T-helper 1 cell (primary cell): Measurements from ENCODE around the gene MMP11.

ENCODE experiments used
- DNase-seq, 5 donors: peaks; one replicate each; pipeline ENCODE4 v3.0.0-alpha.2; 2012 to 2020

MMP11 gene

DNA sequence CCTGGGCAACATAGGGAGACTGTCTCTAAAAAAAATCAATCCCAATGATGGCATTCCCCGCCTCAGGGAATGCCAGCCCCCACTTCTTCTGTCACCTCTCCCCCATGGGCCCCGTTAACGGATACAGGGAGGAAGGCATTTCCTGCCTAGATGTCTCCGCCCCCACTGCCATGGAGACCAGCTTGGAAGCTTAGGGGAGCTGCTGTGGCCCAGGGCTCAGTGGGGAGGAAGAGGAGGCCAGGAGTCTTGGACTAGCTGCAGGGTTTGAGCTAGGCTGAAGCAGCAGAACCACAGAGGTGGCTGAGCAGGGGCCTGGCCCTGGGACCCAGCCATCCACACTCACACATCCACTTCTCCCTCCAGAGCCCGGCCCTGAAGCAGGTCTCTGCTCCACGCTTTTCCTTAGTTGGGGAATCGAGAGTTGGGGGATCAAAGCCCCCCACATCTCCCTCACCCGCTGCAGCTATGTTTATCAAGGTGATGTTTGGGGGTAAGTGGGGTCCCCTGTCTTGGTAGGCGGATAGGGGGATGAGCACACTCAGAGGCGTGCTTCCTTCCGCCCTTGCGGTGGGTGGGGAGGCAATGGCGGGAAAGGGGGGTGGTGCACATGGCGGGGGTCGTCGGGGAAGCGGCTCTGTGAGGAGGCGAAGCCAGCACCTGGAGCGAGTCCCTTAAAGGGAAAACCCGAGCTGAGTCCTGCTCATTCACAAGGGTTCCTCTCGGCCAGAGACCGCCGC lies 9.6 kb upstream of the MMP11 start, which contains the start of gene C22orf15:
C22orf15 (plus strand) TSS at position 149 of the 737 bp plus-strand sequence; CDS start at position 466, 317 bp downstream.
- no peak for DNase-seq

- DNase-seq, result peak in 3 of 5 donors; percentile 38 to 43 (median 39)
These were observed 9.1 kb upstream of the MMP11 start for GRCh38 chr22:23763579-23763945.

GRCh38 chr22:23763954-23764353 lies 8.7 kb upstream of the MMP11 start:
- no peak for DNase-seq

GRCh38 chr22:23764899-23765881 lies 7.5 kb upstream of the MMP11 start:
- DNase-seq, result no peak

DNA sequence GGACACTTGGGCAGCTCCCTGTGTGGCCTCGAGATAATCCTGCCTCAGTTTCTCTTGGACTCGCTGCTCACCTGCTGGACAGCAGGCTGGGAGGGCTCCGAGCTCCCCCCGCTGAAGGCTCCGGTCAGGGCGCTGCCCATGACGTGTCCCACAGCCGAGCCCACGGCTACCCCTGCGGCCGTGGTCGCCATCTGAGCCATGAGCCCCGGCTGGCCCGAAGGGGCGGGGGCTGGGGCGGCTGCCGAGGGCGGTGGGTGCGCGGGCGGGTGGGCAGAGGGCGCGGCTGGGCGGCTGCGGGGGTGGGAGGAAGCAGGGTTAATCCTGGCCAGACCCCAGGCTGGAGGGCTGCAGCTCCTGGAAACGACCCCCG lies 5.4 kb upstream of the MMP11 start:
- no peak for DNase-seq

GRCh38 chr22:23767673-23768548 lies 4.7 kb upstream of the MMP11 start, which contains the start of gene CHCHD10:
Gene CHCHD10 (minus strand): TSS chr22:23767972. CDS start chr22:23767874, 98 bp downstream.
- DNase-seq, result peak; percentile 49 to 75 (median 63)

DNA sequence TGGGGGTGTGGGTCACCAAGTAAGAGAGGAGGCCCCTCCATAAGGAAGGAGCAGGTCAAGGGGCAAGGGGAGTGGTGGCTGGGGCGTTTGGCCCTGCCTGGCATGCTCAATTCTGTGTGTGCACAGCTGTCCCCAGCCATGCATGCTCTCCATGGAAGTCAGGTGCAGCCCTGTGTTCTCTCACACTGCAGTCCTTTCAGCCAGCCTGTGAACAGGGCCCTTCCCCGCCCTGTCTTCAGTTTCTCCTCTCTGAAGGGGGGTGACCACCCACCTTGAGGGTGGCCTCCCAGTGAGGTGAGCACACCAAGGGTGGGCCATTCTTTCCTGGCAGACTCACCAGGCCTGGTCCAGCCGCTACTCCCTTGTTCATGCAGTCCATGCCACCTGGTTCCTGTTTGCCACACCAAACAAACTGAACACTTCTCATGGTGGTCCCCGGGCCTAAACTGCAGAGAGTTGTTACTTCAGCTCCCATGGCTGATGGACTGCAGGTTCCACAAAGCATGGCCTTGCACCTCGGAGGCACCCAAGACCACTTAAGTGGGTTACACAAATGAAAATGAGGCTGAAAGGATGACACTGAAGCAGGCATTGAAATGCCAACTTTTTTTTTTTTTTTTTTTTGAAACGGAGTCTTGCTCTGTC lies 3.2 kb upstream of the MMP11 start:
- DNase-seq, result no peak

DNA sequence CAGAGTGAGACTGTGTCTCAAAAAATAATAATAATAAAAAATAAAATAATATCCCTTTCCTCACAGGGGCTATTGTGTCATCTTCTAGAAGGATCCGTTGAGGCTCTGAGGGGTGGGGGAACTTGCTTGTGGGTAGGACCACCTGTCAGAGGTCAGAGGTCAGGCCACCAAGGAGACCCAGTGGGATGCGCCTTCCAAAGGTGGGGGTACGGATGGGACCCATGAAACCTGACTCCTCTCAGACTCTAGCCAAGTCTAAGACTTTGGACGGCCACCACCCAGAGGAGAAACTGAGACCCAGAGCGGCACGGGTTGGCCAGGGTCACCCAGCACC lies 367 bp upstream of the MMP11 start:
- no peak for DNase-seq

DNA sequence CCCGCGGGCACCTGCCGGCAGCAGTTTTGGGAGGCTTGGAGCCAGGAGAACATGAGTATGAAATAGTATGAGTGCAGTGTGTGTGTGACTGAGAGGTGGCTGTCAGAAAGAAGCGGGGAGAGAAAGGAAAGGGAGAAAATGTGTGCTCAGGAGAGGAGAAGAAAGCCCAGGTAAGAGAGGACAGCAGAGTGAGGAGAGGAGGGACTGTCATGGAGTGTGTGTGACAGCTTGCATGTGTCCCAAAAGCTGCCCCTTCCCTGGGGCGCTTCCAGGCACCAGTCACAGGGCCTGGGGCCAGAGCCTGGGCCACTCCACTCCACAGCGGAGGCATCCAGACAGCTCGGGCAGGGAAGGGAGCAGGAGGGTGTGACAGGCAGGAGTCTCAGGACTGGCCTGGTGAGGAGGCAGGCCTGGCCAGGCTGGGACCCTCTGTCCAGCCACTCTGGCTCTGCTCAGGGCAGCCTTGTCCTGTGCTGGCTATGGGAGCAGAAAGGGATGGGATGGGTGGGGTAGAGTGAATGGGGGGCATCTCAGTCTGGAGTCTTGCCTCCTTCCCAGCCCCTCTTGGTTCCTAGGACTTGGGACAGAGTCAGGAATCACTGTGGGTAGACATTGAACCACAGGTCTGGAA lies 949 bp downstream of the MMP11 start:
- no peak for DNase-seq

- DNase-seq, result no peak
These were observed 1.7 kb downstream of the MMP11 start for GRCh38 chr22:23774114-23774921.

DNA sequence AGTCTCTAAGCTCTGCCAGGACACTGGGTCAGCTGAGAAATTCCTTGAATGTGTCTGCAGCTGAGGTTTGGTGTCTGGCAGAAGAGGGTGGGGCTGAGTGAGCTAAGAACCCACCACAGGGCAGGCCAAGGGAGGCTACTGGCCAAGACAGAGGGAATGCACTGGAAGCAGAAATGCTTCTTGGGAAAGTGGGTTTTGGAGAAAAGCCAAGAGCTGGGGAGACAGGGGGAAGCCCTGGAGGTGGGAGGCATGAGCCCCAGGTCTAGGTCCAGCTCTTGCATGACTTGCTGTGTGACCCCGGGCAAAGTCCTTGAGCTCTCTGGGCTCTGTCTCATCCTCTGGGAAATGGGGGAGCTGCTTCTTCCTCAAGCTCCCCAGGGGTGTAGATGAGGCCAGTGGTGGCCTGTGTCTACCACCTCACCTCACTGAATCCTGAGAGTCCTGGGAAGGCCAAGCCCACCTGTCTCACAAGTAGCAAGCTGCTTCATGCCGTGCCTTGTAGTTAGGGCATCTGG lies 2.3 kb downstream of the MMP11 start:
- DNase-seq, result no peak

DNA sequence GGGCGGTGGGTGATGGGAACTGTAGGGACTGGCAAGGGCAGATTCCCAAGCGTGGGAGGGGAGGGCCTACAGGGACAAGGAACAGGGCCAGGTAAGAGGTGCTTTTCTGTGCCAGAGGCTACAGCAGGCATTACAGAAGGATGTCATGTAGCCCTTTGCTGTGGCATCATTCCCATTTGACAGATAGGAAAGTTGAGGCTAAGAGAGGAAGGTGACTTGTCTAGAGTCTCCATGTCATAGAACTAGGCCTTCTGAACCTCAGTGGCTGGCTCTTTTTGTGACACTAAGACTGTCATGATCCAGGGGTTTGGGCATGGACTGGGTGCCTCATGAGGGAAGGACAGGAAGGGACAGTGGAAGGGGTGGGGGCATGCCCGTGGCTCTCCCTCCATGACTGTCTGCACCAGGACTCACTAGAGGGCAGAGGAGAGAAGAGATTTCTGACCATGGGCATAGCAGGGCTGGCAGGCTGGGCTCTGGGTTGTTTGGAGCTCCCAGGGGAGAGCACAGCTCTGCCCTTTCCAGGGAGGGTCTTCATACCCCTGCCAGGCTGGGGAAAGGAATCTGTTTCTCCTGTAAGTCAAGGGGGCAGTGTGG lies 3.2 kb downstream of the MMP11 start:
- DNase-seq, result no peak

DNA sequence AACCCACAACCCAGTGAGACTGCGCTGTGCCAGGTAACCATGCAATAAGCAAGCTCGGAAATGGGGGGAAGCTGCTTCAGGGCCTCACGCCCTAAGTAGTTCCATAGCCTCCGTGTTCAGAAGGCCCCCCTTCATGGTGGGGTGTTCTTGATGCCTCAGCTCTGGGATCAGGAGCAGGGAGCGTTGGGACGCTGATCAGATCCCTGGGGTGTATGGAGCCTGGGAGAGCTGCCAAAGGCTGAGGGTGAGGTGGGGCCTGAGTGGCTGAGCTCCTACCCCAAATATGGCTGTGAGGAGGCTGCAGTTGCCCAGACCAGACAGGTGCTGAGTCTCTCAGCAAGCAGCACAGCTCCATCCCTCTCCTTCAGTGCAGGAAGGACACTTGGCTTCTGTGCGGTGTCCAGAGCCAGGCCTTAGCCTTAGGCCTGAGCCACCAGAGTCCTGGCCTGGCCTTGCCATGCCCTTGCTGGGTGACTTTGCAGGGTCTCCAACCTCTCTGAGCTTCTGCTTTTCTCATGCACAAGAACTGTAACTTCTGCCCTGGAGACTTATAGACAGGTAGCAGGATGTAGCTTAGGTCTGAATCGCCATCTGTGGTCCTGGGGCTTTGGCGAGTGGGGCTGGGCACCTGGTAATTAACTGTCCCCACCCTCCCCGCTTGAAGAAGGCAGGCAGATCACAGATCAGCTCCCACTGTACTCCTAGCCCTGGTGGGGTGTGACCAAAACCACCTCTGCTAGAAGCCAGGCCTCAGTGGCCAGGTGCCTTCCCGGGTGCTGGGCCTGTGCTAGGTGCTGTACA lies 5.3 kb downstream of the MMP11 start:
- no peak for DNase-seq

DNA sequence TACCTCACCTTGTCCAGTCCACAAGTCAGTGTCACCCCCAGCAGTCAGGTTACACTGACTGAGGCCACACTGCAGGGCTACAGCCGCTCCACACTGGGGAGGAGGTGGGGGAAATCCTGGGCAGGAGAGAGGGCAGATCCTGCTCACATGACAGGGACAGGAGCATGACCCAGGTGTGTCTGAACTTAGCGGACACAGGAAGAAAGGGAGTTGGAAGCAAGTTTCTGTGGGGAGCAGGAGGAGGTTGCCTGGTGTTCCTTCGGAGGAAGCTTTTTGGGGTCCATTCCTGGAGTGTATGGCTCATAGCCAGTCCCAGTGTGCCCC lies 5.9 kb downstream of the MMP11 start:
- DNase-seq, result no peak

- no peak for DNase-seq
These were observed 6.4 kb downstream of the MMP11 start for GRCh38 chr22:23779083-23779482.

DNA sequence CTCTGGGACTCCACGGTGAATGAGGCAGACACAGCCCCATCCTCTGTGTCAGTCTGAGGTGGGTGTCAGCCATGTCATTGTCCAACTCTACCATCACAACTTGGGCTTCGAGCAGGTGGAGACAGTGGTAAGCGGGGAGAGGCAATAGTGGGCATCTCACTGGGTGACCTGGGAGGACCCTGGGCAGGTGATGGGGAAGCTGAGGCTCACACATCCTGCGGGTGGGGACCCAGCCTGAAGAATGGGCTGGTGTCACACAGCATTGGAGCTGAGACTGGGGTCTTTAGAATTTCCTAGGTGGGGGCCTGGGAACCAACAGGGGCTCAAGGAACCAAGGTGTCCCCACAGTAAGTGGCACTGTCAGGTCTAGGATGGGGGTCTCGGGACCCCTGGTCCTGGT lies 7.1 kb downstream of the MMP11 start:
- DNase-seq, result no peak

DNA sequence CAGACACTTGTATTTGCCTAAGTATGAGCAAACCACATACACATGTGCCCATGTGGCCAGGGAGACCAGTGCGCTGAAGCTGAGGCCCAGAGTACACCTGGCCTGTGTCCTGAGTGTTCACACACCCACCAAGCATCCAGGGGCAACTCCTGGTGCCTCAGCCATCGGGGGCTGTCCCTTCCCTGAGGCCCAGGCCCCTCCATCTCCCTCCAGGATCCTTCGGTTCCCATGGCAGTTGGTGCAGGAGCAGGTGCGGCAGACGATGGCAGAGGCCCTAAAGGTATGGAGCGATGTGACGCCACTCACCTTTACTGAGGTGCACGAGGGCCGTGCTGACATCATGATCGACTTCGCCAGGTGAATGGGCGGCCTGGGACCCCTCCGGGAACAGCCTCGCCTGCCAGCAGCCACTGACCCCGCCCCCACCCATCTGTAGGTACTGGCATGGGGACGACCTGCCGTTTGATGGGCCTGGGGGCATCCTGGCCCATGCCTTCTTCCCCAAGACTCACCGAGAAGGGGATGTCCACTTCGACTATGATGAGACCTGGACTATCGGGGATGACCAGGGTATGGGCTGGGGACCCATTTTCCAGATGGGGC lies 7.6 kb downstream of the MMP11 start:
- no peak for DNase-seq

GRCh38 chr22:23781065-23781464 lies 8.4 kb downstream of the MMP11 start:
- no peak for DNase-seq
